ENCODE data around the gene ICA1. TPM values are rescaled to one million over a fixed set of nuclear protein-coding genes. Genes with fewer than 3 reads are reported as not detected.
"Not testable (repeated sequence)": the region's sequence is repeated elsewhere in the genome, so short reads cannot be mapped to it uniquely, and the experiment has no call there.

Gene ICA1
- total RNA-seq, 2 donors from 2014 or later = 71.2 to 115 TPM

DNA sequence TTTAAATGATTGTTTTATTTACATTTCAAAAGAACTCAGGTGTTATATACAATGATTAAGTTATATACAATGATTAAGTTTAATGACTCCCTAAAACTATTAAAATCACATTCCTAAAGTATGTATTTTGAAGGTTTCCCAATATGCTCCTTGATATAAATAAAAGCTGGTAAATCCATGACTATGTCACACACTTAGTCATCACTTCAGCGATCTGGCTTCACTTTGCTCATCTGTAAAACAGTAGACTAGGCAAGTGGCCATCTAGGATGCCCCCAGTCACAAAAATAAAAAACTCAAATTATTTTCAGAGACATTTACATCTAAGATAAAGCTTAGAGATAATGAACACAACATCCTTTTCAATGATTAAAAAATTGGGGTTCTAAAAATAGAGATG, 10.8 kb downstream of the ICA1 start:
- TF ChIP-seq POLR2A (IDR thresholded peaks at IDR 0.05) = no peak
- TF ChIP-seq, protein P1, sequence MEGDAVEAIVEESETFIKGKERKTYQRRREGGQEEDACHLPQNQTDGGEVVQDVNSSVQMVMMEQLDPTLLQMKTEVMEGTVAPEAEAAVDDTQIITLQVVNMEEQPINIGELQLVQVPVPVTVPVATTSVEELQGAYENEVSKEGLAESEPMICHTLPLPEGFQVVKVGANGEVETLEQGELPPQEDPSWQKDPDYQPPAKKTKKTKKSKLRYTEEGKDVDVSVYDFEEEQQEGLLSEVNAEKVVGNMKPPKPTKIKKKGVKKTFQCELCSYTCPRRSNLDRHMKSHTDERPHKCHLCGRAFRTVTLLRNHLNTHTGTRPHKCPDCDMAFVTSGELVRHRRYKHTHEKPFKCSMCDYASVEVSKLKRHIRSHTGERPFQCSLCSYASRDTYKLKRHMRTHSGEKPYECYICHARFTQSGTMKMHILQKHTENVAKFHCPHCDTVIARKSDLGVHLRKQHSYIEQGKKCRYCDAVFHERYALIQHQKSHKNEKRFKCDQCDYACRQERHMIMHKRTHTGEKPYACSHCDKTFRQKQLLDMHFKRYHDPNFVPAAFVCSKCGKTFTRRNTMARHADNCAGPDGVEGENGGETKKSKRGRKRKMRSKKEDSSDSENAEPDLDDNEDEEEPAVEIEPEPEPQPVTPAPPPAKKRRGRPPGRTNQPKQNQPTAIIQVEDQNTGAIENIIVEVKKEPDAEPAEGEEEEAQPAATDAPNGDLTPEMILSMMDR (IDR thresholded peaks at IDR 0.05) = no peak
- H3K9me3 ChIP-seq = no peaks in the 10 kb centered on the region
- intact Hi-C loops (cut with DNase I) = no loop called here
- WGBS, 2 donors = 88 to 89% methylated on average over 1 of the region's 1 CpG
- no peak overlapping the region for H3K27ac ChIP-seq
- peaks cover 18% of the 10 kb centered on the region for H3K4me1 ChIP-seq
- no peak for DNase-seq
- ATAC-seq = no peak
- no peaks in the 10 kb centered on the region for H3K27me3 ChIP-seq
- H3K4me3 ChIP-seq = no peak overlapping the region
- H3K36me3 ChIP-seq (replicated peaks in 1 of 2; ENCODE audit: insufficient read depth in 1 of 2, low read depth in 2 of 2) = no peaks in the 10 kb centered on the region

DNA sequence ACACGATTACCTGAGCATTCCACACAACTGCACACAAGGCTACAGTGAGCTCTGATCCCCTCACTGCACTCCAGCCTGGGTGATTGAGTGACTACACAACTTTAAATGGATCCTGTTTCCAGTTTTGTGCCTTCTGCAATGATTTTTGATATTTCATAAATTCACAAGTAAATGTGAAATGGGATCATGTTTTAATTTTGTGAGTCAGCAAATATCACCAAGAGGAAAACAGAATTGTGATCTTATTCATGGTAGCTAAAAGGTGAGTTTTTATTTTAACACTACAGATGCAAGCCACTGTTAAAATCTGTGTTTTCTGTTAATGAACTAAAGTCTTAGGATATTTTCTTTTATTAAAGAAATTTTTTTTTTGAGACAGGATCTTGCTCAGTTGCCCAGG, 11.4 kb downstream of the ICA1 start:
- Histone ChIP-seq H3K4me1 (peaks cover 18% of the 10 kb centered on the region), H3K4me3 (no peak overlapping the region), H3K9me3 (no peaks in the 10 kb centered on the region), H3K27ac (no peak overlapping the region), H3K36me3 (replicated peaks in 1 of 2; ENCODE audit: insufficient read depth in 1 of 2, low read depth in 2 of 2) (no peaks in the 10 kb centered on the region), H3K27me3 (no peaks in the 10 kb centered on the region)
- intact Hi-C loops (cut with DNase I) = no loop called here
- TF ChIP-seq POLR2A (IDR thresholded peaks at IDR 0.05) = no peak
- TF ChIP-seq, protein P1 (IDR thresholded peaks at IDR 0.05) = no peak
- DNase-seq = no peak
- 85 to 88% methylated on average over 1 of the region's 1 CpG for WGBS, 2 donors
- ATAC-seq = no peak

DNA sequence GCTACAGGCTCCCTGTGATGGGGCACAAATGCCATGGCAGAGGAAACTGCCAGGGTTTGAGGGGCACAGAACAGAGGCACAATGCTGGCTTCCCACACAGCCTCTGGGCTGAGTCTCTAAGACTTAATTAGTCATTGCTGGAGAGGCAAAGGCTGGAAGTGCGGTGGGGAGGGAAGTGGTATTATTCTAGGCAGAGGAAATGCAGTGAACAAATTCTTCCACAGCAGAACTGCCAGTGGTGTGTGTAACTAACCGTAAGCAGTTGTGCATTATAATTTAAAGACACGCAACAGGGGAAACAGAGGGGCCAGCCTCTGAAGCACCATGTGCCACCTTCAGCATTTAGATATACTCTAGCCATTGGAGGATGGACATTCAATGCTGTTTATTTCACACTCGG, 12.8 kb downstream of the ICA1 start:
- H3K27me3 ChIP-seq = no peaks in the 10 kb centered on the region
- DNase-seq (no peak), ATAC-seq (no peak)
- 85 to 86% methylated on average over 4 of the region's 4 CpGs for WGBS, 2 donors
- H3K4me3 ChIP-seq = no peak overlapping the region
- H3K36me3 ChIP-seq (replicated peaks in 1 of 2; ENCODE audit: insufficient read depth in 1 of 2, low read depth in 2 of 2) = no peaks in the 10 kb centered on the region
- H3K27ac ChIP-seq = no peak overlapping the region
- H3K9me3 ChIP-seq = no peaks in the 10 kb centered on the region
- H3K4me1 ChIP-seq = peaks cover 4% of the 10 kb centered on the region
- no peak for TF ChIP-seq POLR2A (IDR thresholded peaks at IDR 0.05)
- TF ChIP-seq, protein P1 (IDR thresholded peaks at IDR 0.05) = no peak
- intact Hi-C loops (cut with DNase I) = no loop called here

DNA sequence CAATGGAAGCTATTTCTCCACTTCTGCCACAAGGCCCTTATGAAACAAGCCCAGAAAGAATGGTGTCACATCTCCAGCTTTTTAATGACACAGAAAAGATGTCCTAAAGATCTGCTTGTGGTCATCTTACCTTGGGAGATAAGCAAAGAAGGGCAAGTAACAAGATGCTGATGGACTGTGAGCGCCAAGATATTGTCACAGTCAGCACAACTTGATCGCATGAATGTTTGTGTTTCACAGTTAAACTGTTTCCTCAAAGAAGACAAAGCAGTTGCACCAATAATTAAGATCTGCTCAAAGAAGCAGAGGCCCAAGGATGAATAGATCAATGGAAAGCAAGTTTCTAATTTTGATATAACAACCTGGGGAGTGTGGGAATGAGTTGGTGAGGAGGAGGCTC, 15.9 kb downstream of the ICA1 start:
- DNase-seq (no peak), ATAC-seq (no peak)
- no peak overlapping the region for H3K27ac ChIP-seq
- H3K9me3 ChIP-seq = peaks cover 0 to 6% (median 0%) of the 10 kb centered on the region in 3 donors
- TF ChIP-seq POLR2A (IDR thresholded peaks at IDR 0.05) = no peak
- TF ChIP-seq, protein P1 (IDR thresholded peaks at IDR 0.05) = no peak
- H3K27me3 ChIP-seq = no peaks in the 10 kb centered on the region
- intact Hi-C loops (cut with DNase I) = no loop called here
- H3K4me1 ChIP-seq = no peaks in the 10 kb centered on the region
- no peaks in the 10 kb centered on the region for H3K36me3 ChIP-seq (replicated peaks in 1 of 2; ENCODE audit: insufficient read depth in 1 of 2, low read depth in 2 of 2)
- WGBS, 2 donors = 90 to 91% methylated on average over 2 of the region's 2 CpGs
- H3K4me3 ChIP-seq = no peak overlapping the region

DNA sequence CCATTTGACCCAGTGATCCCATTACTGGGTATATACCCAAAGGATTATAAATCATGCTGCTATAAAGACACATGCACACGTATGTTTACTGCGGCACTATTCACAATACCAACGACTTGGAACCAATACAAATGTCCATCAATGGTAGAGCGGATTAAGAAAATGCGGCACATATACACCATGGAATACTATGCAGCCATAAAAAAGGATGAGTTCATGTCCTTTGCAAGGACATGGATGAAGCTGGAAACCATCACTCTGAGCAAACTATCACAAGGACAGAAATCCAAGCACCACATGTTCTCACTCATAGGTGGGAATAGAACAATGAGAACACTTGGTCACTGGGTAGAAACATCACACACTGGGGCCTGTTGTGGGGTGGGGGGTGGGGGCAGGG, 16.9 kb downstream of the ICA1 start:
- H3K27me3 ChIP-seq; H3K4me3 ChIP-seq; H3K36me3 ChIP-seq (replicated peaks in 1 of 2; ENCODE audit: insufficient read depth in 1 of 2, low read depth in 2 of 2); H3K4me1 ChIP-seq; H3K27ac ChIP-seq; intact Hi-C loops (cut with DNase I); H3K9me3 ChIP-seq; ATAC-seq; DNase-seq: not testable (repeated sequence)
- 82 to 96% methylated on average over 5 of the region's 5 CpGs for WGBS, 2 donors

DNA sequence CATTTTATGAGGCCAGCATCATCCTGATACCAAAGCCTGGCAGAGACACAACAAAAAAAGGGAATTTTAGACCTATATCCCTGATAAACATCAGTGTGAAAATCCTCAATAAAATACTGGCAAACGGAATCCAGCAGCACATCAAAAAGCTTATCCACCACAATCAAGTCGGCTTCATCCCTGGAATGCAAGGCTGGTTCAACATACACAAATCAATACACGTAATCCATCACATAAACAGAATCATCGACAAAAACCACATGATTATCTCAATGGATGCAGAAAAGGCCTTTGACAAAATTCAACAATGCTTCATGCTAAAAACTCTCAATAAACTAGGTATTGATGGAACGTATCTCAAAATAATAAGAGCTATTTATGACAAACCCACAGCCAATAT, 18.9 kb downstream of the ICA1 start:
- intact Hi-C loops (cut with DNase I); ATAC-seq; H3K9me3 ChIP-seq; H3K4me1 ChIP-seq; H3K27ac ChIP-seq; H3K27me3 ChIP-seq; DNase-seq; H3K4me3 ChIP-seq; H3K36me3 ChIP-seq (replicated peaks in 1 of 2; ENCODE audit: insufficient read depth in 1 of 2, low read depth in 2 of 2): not testable (repeated sequence)
- 76 to 92% methylated on average over 5 of the region's 5 CpGs for WGBS, 2 donors

DNA sequence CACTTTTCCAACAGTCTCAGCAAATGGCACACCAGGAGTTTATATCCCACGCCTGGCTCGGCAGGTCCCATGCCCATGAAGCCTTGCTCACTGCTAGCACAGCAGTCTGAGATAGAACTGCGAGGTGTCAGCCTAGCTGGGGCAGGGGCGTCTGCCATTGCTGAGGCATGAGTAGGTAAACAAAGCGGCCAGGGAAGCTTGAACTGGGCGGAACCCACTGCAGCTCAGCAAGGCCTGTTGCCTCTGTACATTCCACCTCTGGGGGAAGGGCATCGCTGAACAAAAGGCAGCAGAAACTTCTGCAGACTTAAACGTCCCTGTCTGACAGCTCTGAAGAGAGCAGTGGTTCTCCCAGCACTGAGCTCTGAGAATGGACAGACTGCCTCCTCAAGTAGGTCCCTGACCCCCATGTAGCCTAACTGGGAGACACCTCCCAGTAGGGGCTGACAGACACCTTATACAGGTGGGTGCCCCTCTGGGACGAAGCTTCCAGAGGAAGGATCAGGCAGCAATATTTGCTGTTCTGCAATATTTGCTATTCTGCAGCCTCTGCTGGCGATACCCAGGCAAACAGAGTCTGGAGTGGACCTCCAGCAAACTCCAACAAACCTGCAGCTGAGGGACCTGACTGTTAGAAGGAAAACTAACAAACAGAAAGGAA, 22.1 kb downstream of the ICA1 start:
- 60 to 67% methylated on average over 5 to 10 of the region's 10 CpGs for WGBS, 2 donors
- DNase-seq; H3K9me3 ChIP-seq; H3K4me1 ChIP-seq; H3K27ac ChIP-seq; H3K4me3 ChIP-seq; ATAC-seq; H3K36me3 ChIP-seq (replicated peaks in 1 of 2; ENCODE audit: insufficient read depth in 1 of 2, low read depth in 2 of 2); H3K27me3 ChIP-seq; intact Hi-C loops (cut with DNase I): not testable (repeated sequence)

Measured in body of pancreas (tissue), 4 donors.